ENCODE measurements around the gene NRP1. TPM values are rescaled to one million over a fixed set of nuclear protein-coding genes. Genes with fewer than 3 reads are reported as not detected.

The NRP1 gene
- total RNA-seq, 1 donor from 2014 or later: 249 TPM

DNA sequence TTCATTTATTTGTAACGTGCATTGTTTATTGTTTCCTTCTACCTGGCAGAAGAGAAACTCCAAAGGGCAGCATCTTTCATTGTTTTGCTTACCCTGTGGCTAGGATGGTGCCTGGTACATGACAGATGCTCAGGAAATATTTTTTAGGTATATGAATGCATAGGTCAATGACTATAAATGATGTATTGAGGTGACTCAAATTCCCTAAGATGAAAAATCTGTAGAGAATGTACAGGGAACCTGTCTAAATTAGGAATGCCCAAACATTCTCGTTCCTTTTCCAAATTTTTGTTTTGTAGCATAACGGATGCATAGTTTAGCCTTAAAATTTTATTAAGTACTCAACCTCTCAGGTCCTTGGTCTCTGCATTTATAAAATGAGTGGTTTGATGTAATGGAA lies 71.6 kb downstream of the NRP1 start:
- DNase-seq (ENCODE audit: low read depth, low spot score): no peak

DNA sequence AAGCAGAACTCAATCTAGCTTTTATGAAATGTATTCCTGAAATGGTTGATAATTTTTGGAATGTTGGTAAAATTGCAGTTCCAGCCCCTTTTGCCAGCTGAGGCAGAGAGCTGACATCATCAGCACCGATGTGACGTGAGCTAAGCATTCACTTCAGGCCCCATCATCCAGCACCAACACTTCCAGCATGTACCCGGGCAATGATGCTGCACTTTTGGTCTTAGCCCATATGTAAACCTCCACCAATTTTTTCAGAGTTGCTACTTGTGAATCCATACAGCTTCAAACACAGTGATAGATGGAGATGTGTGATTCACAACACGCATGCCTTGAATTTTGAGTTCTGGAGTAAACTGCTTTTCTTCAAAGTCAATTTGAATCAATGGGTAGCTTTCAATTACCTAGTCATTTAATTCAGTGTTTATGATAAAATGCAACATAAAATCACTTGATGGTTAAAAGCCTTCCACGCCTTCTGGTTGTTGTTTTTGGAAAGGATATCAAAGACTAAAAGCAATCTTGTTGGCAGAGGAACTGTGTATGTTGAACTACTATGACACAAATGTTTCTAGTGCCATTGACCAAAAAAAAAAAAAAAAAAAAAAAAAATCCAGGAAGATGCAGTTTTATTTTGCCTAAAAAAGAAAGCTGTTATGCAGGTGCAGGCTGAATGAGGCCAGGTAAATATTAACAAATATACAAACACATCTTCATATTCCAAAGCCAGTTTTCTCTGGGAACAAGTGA lies 73.9 kb downstream of the NRP1 start:
- no peak for DNase-seq (ENCODE audit: low read depth, low spot score)

DNA sequence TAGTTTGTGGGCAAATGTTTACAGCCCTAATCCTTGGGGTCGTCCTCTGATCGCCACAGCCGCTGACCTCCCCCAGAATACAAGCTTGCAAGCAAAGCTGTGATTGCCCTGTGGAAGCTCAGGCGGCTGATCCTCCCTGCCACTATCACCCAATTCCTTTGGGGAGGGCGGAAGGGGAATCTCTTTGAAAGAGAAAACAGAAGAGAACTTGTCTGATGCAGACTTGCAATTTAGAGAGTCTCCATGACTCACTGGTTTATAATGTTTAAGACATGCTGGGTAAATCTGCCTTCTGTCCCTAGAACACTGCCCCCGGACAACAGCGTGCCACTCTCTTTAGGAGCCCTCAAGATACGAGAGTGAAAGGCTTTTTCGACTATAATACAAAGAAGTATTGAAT lies 75.5 kb downstream of the NRP1 start:
- DNase-seq (ENCODE audit: low read depth, low spot score): no peak

DNA sequence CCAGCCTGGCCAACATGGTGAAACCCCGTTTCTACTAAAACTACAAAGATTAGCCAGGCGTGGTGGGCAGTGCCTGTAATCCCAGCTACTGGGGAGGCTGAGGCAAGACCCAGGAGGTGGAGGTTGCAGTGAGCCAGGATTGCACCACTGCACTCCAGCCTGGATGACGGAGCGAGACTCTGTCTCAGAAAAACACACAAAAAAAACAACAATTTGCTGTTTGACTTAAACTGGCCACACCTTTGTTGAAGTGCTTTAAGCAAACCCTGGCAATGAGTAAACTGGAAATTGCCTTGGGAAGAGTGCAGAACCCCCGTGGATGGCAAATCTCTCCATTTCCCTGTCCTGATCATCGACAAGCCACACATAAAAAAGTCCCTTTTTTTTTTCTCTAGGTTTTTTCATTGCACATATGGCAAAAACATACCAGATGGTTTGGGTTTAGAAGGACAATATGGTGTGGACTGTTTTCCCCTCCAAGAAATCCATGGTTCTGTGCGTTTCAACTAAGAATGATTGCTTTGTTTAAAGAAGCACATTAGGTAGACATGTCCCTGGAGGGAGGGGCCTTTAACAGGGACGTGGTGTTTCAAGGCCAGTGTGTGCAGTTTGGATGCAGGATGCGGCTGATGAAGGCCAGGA lies 76.9 kb downstream of the NRP1 start:
- no peak for DNase-seq (ENCODE audit: low read depth, low spot score)

DNA sequence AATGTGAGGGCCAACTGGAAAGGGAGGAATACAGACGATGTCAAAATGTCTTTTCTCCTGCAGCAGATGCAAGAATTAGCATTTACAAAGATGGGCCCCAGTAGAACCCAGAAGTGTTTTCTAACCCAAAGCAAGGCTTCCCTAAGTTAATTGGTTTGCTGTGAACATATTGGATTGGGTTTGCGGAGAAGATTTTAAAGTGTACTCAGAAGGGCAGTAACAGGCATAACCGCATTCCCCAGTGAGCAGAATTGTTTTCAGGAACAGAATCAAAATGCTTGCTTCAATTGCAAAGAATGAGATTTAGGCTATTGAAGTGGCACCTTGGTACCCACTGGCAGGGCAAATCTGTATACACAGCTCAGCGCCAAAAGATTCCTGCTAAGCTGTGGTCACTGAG lies 78.0 kb downstream of the NRP1 start:
- DNase-seq (ENCODE audit: low read depth, low spot score): no peak

DNA sequence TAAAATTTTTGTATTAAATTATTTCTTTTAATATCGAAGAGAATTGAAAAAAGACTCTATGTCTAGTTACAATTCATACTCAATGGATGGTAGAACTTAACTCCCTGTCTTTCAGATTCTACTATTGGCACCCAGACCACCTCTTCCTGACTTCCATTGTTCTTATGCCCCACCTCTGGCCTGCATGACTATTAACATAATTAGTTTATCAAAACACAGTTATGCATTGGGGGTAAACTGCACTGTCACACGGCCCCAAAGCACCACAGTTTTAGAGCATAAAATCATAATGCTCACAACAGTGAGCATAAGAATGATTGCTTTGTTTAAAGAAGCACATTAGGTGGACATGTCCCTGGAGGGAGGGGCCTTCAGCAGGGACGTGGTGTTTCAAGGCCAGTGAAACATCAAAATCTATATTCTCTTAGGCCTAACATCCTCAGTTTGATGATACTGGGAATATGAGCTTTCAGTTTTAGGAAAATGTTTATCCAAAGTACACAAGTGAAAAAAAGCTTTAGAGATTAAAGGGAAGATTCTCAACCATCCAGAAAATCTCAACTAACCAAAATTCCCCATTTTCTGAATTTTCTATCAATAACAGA lies 79.8 kb downstream of the NRP1 start:
- DNase-seq (ENCODE audit: low read depth, low spot score): peak; percentile 20

DNA sequence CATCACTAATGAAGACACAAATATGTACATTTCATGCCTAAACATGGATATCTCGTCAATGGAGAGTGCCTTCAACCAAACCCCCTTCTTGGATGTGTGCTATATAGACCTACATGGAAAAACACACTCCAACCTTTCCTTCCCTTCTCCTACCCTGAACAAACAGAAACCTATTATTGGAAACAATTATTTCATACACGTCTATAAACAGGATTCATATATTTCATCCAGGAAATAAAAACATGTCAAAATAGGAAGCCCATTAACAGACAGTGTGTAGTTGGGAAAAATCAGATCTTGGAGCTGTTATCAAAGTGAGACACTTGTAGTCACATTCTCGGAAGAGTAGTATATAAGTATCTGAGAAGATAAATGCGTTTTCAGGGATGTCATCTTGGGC lies 81.1 kb downstream of the NRP1 start:
- peak; percentile 64 for DNase-seq (ENCODE audit: low read depth, low spot score)

DNA sequence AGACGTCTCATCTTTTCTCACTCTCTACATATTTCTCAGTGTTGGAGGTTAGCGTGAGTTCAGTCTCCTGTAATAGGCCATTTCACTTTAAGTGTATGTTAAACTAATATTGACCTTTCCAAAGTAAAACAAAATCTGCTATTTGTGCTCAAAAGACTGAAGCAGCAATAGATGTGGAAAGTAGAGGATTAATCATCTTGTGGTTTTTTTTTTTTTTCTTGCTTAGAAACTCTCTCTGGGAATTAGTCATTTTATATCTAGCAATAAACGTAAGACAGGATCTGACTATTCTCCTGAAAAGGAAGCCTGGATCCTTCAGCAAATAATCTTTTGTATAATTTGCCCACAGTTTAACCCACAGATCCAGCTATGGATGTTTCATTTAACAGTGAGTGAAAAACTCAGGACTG lies 81.7 kb downstream of the NRP1 start:
- DNase-seq (ENCODE audit: low read depth, low spot score): peak; percentile 61

DNA sequence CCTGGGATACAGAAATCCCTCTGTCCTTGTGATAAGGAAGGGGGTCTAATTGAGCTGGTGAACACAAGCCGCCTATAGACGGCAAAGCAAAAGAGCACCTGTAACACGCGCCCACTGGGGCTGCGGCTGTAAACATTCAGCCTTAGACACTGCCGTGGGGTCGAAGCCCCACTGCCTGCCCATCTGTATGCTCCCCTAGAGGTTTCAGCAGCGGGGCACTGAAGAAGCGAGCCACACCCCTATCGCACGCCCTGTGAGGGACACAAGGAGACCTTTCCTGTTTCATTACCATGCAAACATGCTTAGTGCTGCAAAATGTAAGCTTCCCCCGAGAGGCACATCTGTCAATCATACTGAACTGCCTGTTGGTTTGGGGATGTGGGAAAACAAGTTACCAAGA lies 82.1 kb downstream of the NRP1 start:
- no peak for DNase-seq (ENCODE audit: low read depth, low spot score)

DNA sequence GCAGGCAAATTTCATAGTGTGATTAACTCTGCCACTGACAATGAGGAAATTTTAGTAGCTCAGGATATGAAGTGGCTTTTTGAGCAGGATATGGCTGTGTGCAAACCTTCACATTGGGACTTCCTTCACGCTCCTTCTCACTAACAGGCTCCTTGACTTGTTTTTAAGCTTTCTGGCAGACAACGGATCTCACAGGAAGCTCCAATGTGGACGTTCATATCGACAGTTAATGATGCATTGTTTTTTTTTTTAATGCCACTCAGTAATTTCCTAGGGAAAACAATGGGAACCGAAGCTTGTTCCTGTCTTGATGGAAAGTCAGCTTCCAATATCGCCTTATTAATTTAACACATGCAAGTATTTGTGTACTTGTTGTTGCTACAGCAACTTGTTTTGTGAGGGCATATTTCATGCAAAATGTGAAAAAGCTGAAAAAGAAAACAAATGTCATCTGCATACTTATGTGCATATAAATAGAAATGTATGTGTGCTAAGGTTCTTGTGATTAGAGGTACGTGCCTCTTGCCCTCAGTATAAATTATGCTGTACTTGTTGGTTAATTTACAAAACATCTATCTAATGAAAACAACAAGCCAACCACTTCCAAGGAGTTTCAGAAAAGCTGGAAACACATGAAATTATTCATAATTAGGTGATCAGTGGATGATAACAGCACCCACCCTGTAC lies 84.7 kb downstream of the NRP1 start:
- peak; percentile 95 for DNase-seq (ENCODE audit: low read depth, low spot score)

DNA sequence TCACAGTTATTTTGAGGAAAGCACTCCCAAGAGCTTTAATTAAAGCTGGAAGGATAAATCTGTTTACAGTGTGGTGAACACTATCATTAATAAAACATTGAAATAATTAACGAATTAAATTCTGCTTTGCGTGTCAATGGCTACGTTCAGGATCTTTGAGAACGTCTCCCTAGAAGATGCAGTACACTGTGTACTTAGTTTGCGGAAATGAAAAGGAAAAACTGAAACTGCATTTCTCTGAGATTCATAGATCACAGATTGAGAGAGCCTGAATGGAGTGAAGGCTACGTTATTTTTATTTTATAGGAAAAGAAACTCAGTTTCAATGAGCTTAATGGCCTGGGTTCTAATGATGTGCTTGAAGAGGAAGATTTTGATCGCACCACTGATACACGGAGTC lies 85.3 kb downstream of the NRP1 start:
- no peak for DNase-seq (ENCODE audit: low read depth, low spot score)

DNA sequence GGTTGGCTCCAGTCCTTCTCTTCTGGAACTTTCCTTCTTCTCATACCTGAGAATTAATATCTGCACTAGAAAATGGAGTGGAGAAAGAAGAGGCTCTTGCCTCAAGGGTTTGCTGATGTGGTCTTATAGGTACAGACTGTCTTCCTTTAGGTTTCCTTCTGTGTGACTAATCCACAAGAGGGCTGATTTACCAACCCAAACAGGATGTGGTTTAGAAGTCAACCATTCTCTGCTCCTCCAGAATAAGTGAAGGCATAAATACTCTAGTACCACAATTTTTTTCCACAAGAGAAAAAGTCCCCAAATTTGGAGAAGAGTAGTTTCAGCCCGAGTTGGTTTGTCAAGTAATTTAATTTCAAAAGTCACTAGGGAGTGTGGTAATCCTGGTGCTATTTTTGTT lies 85.8 kb downstream of the NRP1 start:
- peak; percentile 66 for DNase-seq (ENCODE audit: low read depth, low spot score)

DNA sequence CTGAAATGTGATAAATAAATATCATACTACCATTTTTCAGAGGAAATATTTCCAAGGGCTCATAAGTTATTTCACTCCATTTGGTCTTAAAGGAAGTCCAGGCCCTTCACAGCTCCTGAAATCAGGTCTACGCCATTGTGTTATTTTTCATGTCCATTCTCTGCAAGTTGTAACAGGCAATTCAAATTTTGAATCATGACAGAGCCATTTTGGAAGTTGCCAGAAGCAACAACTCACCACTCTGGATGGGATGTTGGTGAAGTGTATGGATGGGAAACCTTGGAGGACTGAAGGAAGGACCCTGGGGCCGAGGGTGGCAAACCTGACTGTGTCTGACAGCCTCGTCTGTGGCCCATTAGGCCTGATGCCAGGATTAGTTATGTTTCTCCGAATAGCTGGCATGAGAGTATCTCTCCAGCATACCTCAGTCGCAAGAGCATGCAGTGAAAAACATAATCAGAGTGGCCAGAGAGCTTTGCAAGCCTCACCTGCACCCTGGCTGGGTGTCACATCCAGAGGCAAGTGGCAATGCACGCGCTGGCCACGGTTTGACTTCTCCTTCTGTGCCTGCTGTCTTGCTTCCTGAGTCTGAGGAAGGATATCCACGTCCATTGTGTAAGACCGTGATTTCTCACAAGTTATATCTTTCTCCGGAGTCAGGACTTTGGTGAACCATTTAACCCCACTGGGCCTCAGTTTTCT lies 87.1 kb downstream of the NRP1 start:
- DNase-seq (ENCODE audit: low read depth, low spot score): no peak

DNA sequence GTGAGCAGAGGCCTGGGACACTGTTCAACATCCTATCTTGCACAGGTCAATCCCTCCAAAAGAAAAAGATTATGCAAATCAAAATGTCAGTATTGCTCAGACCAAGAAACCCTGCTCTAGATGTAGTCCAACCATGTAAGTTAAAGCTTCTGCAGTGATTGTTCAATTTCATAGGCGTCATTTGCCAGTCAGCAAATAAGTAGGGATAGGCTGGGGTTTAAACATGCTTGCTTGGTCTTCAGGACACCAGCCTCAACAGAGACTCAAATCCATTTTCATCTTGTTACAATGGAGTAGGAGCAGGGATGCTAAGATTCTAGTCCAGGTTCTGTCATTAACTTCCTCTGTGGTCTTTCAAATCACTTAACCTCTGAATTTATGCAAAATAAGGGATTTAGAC lies 89.1 kb downstream of the NRP1 start:
- no peak for DNase-seq (ENCODE audit: low read depth, low spot score)

DNA sequence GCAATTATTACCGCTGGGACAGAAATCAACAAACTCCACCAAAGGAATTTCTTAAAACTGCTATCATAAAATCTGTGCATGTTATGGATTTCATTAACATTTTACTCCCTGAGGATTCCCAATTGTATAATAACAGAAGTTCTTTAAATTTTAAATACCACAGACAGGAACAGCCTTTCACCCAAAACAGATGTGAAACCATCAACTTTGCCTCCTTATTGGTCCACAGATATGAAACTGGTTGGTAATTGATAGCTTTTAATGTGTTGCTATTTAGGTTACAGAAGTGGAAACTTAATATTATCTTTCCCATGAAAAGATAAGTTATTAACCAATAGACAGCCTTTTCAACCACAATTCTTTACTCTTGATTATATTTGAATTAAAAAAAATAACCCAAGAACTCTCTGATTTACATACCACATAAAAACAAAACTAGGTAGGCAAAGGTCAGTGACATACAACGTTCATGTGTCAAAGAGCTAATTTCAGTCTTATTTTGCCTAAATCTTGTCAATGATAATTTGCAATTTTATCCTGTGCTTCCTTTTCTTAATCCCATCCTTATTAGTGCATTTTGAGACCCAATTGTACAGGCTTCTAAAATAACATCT lies 90.0 kb downstream of the NRP1 start:
- DNase-seq (ENCODE audit: low read depth, low spot score): no peak

DNA sequence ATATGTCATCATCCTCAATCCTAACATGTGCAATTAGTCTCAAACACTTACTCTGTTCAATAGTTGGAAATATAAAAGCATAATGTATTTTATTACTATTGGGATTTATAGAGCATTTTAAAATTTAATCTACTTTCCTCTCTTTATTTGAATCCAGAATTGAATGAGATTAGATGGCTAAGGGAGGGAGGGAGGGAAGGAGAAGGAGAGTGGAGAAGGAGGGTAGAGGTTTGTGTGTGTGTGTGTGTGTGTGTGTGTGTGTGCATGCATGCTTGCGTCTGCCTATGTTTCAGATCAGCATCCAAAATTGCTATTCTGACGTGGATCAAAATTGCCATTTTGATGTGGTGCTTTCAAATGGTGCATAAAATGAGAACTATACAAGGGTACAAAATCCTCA lies 90.8 kb downstream of the NRP1 start:
- no peak for DNase-seq (ENCODE audit: low read depth, low spot score)

DNA sequence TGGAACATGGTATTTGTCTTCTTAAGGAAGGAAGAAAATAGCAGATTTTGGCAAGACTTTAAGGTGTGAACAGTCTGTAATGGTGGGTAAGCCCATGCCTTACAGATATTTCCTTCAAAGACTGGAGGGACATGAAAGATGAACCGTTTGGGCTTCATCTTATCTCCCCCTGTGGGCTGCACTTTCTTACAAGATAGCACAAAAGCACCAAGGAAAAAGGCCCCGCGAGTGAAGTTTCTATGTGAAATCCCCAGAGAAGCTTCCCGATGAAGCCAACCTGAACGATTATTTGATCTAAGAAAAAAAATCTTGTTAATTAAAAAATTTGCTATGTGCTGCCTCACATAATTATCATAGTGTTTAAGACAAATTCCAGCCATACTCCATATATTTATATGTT lies 91.5 kb downstream of the NRP1 start:
- DNase-seq (ENCODE audit: low read depth, low spot score): no peak

DNA sequence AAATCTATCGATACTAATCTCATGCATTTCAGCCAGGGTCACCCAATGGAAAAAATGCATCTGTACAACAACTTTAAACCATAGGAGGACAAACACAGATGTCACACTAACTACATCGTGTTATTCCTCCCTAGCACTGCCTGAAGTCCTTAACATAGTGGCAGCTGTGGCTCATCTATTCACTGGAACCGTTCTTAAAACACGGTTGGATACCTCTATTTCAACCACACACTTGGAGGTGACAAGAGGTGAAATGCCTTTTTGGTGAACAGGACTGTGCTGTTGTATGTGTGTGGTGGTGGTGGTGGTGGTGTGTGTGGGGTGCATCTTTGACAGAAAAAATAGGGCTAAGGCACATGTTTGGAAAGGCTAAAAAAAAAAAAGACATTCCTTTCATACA lies 93.1 kb downstream of the NRP1 start:
- no peak for DNase-seq (ENCODE audit: low read depth, low spot score)

DNA sequence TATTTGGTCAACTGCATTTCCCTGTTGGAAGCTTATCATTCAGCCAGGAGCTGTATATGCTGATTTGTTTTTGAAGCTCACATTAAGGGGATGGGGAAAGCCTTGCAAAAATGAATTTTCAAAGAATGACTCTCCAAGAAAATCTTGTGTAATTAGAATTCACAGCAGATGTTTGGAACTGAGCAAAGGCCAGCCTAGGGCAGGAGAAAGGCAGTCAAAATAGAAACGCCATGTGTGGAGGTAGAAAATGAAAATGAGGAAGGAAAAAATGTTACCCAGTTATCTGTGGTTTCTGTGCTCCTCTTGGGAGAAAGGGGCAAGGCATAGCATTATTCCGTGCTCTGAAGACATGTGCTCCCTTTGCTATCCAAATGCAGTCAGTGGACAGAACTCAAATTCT lies 93.5 kb downstream of the NRP1 start:
- DNase-seq (ENCODE audit: low read depth, low spot score): no peak

DNA sequence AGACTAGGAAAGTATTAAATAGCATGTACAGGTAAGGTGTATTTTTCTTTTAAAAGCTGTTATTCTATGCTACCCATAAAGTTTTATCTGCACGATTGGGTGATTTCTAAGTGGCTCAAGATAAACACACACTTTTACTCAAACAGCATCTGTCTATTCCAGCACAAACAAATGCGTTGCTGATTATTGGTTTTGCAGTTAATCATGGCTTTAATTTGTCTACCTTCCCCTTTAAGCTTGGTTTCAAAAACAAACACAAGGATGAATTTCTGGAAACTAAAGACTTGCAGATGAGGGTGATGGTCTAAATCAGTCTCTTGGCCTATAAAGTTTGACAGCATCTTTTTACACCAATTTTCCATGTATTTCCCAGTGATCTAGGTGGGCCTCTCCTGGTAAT lies 94.2 kb downstream of the NRP1 start:
- DNase-seq (ENCODE audit: low read depth, low spot score): no peak

DNA sequence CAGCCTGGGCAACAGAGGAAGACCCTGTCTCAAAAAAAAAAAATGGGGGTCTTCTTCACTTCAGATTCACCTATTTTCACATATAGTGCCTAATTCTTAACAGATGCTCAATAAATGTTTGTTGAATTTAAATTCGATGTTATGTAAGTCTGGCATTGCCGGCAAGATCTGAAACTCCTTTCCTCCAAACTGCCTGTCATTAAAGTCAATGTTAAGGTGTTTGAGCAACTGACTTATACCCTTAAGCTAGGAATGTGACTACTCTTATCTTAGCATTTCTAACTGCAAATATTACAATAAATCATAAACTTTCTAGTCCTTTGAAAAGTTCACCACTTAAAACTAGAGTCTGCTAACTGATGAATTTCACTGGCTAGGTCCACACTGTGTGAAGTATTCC lies 95.2 kb downstream of the NRP1 start:
- DNase-seq (ENCODE audit: low read depth, low spot score): no peak

Measured in pulmonary artery endothelial cell (primary cell).